ENCODE data around the gene TMEM178B.
"Not testable (repeated sequence)": the region's sequence is repeated elsewhere in the genome, so short reads cannot be mapped to it uniquely, and the experiment has no call there.

Gene TMEM178B

DNA sequence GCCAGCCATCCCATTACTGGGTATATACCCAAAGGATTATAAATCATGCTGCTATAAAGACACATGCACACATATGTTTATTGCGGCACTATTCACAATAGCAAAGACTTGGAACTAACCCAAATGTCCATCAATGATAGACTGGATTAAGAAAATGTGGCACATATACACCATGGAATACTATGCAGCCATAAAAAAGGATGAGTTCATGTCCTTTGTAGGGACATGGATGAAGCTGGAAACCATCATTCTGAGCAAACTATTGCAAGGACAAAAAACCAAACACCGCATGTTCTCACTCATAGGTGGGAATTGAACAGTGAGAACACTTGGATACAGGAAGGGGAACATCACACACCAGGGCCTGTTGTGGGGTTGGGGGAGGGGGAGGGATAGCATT lies 15.6 kb downstream of the TMEM178B start:
- H3K4me3 ChIP-seq (ENCODE audit: low read length); H3K36me3 ChIP-seq (ENCODE audit: control insufficient read depth, insufficient read depth, low read length); H3K27ac ChIP-seq (ENCODE audit: low read depth, low read length); H3K27me3 ChIP-seq (ENCODE audit: control insufficient read depth, insufficient read depth, low read length); H3K9ac ChIP-seq (ENCODE audit: low read length); H3K4me1 ChIP-seq (ENCODE audit: control insufficient read depth, insufficient read depth, low read length): not testable (repeated sequence)

- Histone ChIP-seq H3K27ac (ENCODE audit: low read depth, low read length) (no peak overlapping the region), H3K36me3 (ENCODE audit: control insufficient read depth, insufficient read depth, low read length) (no peaks in the 10 kb centered on the region), H3K27me3 (ENCODE audit: control insufficient read depth, insufficient read depth, low read length) (no peaks in the 10 kb centered on the region), H3K4me3 (ENCODE audit: low read length) (no peak overlapping the region), H3K9ac (ENCODE audit: low read length) (no peak overlapping the region), H3K4me1 (ENCODE audit: control insufficient read depth, insufficient read depth, low read length) (no peaks in the 10 kb centered on the region)
Measured at GRCh38 chr7:141094336-141095070, 20.6 kb downstream of the TMEM178B start.

DNA sequence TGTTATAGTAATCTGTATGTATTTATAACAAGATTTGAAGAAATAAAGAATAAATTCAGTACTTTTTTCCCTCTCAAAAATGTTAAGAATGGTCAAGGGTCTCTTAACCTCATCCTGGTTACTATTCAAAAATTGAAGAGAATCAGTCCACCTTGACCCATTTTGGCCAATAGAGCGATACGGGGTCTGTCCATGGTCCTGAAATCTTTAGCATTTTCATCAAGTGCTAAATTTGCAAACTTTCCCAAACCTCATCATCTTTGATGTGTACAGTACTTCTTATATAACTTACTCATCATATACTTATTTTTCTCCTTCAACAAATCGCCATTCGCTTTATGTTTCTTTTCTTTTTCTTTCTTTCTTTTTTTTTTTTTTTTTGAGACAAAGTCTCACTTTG lies 23.6 kb downstream of the TMEM178B start:
- Histone ChIP-seq H3K4me3 (ENCODE audit: low read length) (no peak overlapping the region), H3K4me1 (ENCODE audit: control insufficient read depth, insufficient read depth, low read length) (no peaks in the 10 kb centered on the region), H3K36me3 (ENCODE audit: control insufficient read depth, insufficient read depth, low read length) (no peaks in the 10 kb centered on the region), H3K27ac (ENCODE audit: low read depth, low read length) (no peak overlapping the region), H3K9ac (ENCODE audit: low read length) (no peak overlapping the region), H3K27me3 (ENCODE audit: control insufficient read depth, insufficient read depth, low read length) (no peaks in the 10 kb centered on the region)

DNA sequence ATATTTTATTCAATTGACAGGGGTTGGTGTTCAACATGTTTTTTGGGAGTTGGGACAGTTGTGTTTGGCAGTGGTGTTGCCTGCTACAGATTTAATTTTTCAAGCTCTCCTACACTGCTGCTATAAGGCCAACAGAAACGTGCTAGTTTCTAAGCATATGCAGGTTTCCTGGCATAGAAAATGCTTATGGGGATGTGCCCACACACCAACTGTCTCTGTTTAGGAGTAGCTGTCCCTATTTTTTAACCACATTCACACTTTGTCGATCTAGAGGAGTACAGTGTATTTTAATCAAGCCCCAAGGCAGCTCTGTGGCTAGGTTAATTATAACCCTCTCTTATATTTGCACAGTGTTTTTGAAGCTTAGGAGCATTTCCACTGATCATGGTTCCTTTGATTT lies 28.6 kb downstream of the TMEM178B start:
- H3K36me3 ChIP-seq (ENCODE audit: control insufficient read depth, insufficient read depth, low read length) = no peaks in the 10 kb centered on the region
- H3K27ac ChIP-seq (ENCODE audit: low read depth, low read length) = no peak overlapping the region
- H3K27me3 ChIP-seq (ENCODE audit: control insufficient read depth, insufficient read depth, low read length) = no peaks in the 10 kb centered on the region
- H3K9ac ChIP-seq (ENCODE audit: low read length) = no peak overlapping the region
- H3K4me1 ChIP-seq (ENCODE audit: control insufficient read depth, insufficient read depth, low read length) = no peaks in the 10 kb centered on the region
- no peak overlapping the region for H3K4me3 ChIP-seq (ENCODE audit: low read length)

DNA sequence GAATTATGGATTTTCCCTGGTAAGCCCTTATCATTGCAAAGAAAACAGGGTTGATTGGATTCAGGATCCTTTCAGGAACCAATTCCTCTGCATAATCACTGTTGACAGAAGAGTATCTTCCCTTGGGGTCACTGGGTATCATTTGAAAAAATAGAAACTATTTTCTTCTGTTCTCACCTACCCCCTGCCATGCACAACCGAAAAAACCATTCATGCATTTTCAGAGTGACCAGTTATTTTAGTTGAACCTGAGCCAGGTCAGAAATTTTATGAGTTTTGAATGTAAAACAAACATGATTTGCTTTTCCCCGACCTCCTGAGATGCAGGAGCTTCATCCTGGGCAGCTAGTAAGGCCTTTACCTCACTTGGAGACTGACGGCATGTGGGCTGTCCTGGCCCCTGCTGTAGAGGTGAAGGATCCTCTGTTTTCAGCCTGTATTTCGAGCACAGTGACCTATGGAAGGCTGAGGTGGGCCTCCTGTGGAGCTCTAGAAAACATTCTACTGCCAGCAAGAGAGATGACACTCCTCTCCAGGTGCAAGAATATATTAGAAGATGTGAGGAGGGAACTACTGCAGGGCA lies 30.1 kb downstream of the TMEM178B start:
- Histone ChIP-seq H3K4me1 (ENCODE audit: control insufficient read depth, insufficient read depth, low read length) (no peaks in the 10 kb centered on the region), H3K4me3 (ENCODE audit: low read length) (no peak overlapping the region), H3K9ac (ENCODE audit: low read length) (no peak overlapping the region), H3K27me3 (ENCODE audit: control insufficient read depth, insufficient read depth, low read length) (no peaks in the 10 kb centered on the region), H3K36me3 (ENCODE audit: control insufficient read depth, insufficient read depth, low read length) (no peaks in the 10 kb centered on the region), H3K27ac (ENCODE audit: low read depth, low read length) (no peak overlapping the region)

- Histone ChIP-seq H3K9ac (ENCODE audit: low read length) (no peak overlapping the region), H3K4me1 (ENCODE audit: control insufficient read depth, insufficient read depth, low read length) (no peaks in the 10 kb centered on the region), H3K27ac (ENCODE audit: low read depth, low read length) (no peak overlapping the region), H3K36me3 (ENCODE audit: control insufficient read depth, insufficient read depth, low read length) (no peaks in the 10 kb centered on the region), H3K4me3 (ENCODE audit: low read length) (no peak overlapping the region), H3K27me3 (ENCODE audit: control insufficient read depth, insufficient read depth, low read length) (no peaks in the 10 kb centered on the region)
Measured at GRCh38 chr7:141113131-141113530, 39.3 kb downstream of the TMEM178B start.

DNA sequence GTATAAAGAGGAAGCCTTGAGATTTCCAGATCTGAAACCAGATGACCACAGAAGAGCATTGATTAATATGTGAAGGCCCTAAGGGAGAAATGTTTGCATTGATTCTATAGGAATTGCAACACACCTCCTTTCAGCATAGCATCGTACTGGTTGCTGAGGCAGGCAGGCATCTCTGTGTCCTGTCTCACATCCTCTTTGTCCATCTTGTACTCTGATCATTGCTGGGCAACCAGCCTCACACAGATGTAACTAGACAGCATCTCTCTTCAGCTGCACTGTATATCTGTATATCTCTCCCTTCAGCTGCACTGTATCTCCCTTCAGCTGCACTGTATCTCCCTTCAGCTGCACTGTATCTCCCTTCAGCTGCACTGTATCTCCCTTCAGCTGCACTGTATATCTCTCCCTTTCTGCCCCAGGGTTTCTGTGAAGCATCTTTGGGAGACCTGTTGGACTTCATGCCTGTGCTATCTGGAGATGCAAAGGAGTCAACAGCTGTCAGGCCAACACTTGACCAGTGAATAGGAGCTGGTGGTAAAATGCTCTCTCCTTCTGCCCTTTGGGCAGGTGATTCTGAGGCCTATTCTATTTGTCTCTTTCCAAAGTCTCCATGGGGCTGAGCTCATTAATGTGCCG lies 40.3 kb downstream of the TMEM178B start:
- H3K36me3 ChIP-seq (ENCODE audit: control insufficient read depth, insufficient read depth, low read length) = no peaks in the 10 kb centered on the region
- no peaks in the 10 kb centered on the region for H3K27me3 ChIP-seq (ENCODE audit: control insufficient read depth, insufficient read depth, low read length)
- H3K4me3 ChIP-seq (ENCODE audit: low read length) = no peak overlapping the region
- H3K27ac ChIP-seq (ENCODE audit: low read depth, low read length) = no peak overlapping the region
- no peaks in the 10 kb centered on the region for H3K4me1 ChIP-seq (ENCODE audit: control insufficient read depth, insufficient read depth, low read length)
- H3K9ac ChIP-seq (ENCODE audit: low read length) = no peak overlapping the region

GRCh38 chr7:141115965-141116364 lies 42.1 kb downstream of the TMEM178B start:
- Histone ChIP-seq H3K4me1 (ENCODE audit: control insufficient read depth, insufficient read depth, low read length) (no peaks in the 10 kb centered on the region), H3K27ac (ENCODE audit: low read depth, low read length) (no peak overlapping the region), H3K36me3 (ENCODE audit: control insufficient read depth, insufficient read depth, low read length) (no peaks in the 10 kb centered on the region), H3K9ac (ENCODE audit: low read length) (no peak overlapping the region), H3K4me3 (ENCODE audit: low read length) (no peak overlapping the region), H3K27me3 (ENCODE audit: control insufficient read depth, insufficient read depth, low read length) (no peaks in the 10 kb centered on the region)

DNA sequence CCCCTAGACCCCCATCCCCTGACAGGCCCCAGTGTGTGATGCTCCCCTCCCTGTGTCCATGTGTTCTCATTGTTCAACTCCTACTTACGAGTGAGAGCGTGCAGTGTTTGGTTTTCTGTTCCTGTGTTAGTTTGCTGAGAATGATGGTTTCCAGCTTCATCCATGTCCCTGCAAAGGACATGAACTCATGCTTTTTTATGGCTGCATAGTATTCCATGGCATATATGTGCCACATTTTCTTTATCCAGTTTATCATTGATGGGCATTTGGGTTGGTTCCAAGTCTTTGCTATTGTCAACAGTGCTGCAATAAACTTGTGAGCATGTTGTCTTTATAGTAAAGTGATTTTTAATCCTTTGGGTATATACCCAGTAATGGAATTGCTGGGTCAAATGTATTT lies 42.8 kb downstream of the TMEM178B start:
- not testable (repeated sequence) for H3K4me1 ChIP-seq (ENCODE audit: control insufficient read depth, insufficient read depth, low read length); H3K27me3 ChIP-seq (ENCODE audit: control insufficient read depth, insufficient read depth, low read length); H3K36me3 ChIP-seq (ENCODE audit: control insufficient read depth, insufficient read depth, low read length); H3K9ac ChIP-seq (ENCODE audit: low read length); H3K4me3 ChIP-seq (ENCODE audit: low read length); H3K27ac ChIP-seq (ENCODE audit: low read depth, low read length)

DNA sequence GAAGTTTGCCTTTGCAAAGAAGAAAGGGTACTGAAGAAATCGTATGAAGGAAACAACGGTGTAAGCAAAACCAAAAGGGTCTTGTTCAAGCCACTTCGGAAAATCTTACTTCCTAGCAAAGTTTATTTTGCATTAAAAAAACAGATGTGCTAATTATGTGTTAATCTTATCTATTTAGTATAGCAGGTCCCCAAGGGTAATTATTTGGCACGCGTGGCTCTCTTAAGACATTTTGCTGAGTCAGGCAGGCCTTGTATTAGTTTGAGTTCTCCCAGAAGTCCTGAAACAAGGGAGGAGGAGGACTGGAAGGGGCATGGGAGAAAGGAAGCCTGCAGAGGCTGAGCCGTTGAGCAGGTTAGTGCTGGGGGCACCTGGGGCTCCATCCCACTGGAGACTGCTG lies 44.9 kb downstream of the TMEM178B start:
- Histone ChIP-seq H3K27me3 (ENCODE audit: control insufficient read depth, insufficient read depth, low read length) (no peaks in the 10 kb centered on the region), H3K4me3 (ENCODE audit: low read length) (no peak overlapping the region), H3K27ac (ENCODE audit: low read depth, low read length) (no peak overlapping the region), H3K4me1 (ENCODE audit: control insufficient read depth, insufficient read depth, low read length) (no peaks in the 10 kb centered on the region), H3K36me3 (ENCODE audit: control insufficient read depth, insufficient read depth, low read length) (no peaks in the 10 kb centered on the region), H3K9ac (ENCODE audit: low read length) (no peak overlapping the region)

DNA sequence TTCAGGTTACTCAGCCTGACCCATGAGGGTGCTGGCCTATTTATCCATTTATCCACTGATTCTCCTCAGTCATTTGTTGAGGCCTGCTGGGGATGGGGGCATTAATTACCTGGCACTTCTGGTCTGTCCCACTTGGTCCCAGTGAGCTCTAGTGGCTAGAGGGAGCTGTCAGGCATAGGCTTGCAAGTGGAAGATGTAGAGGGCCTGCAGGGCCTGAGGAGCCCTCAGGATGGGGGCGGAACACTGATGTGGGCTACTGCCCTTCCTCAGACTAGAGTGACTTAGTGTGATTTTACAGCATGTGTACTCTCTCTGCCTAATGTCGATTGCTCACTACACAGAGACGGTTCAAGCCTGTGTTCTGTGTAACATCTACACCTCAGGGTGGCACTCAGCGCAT lies 45.3 kb downstream of the TMEM178B start:
- no peak overlapping the region for H3K27ac ChIP-seq (ENCODE audit: low read depth, low read length)
- no peak overlapping the region for H3K9ac ChIP-seq (ENCODE audit: low read length)
- no peak overlapping the region for H3K4me3 ChIP-seq (ENCODE audit: low read length)
- H3K36me3 ChIP-seq (ENCODE audit: control insufficient read depth, insufficient read depth, low read length) = no peaks in the 10 kb centered on the region
- H3K4me1 ChIP-seq (ENCODE audit: control insufficient read depth, insufficient read depth, low read length) = no peaks in the 10 kb centered on the region
- H3K27me3 ChIP-seq (ENCODE audit: control insufficient read depth, insufficient read depth, low read length) = no peaks in the 10 kb centered on the region

DNA sequence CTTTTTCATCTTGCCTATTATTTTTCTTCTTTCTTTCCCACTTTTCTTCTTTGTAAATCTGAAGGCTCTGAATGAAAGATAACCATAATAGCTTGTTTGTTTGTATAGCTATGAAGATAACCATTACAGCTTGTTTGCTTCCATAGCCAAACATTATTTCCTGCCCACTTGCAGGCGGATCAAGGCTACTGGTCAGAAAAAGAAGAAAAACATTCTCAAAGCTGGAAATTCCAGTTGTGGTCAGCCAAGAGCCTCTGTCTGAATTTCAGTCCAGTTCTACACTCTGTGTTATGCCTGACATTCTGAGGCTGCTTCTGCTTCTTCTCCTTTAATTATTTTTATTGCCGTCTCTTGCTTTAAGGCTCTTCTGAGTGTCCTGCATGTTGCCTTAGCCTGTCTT lies 48.9 kb downstream of the TMEM178B start:
- H3K4me1 ChIP-seq (ENCODE audit: control insufficient read depth, insufficient read depth, low read length) = no peaks in the 10 kb centered on the region
- H3K36me3 ChIP-seq (ENCODE audit: control insufficient read depth, insufficient read depth, low read length) = no peaks in the 10 kb centered on the region
- H3K27ac ChIP-seq (ENCODE audit: low read depth, low read length) = no peak overlapping the region
- no peaks in the 10 kb centered on the region for H3K27me3 ChIP-seq (ENCODE audit: control insufficient read depth, insufficient read depth, low read length)
- no peak overlapping the region for H3K4me3 ChIP-seq (ENCODE audit: low read length)
- H3K9ac ChIP-seq (ENCODE audit: low read length) = no peak overlapping the region

- H3K36me3 ChIP-seq (ENCODE audit: control insufficient read depth, insufficient read depth, low read length) = no peaks in the 10 kb centered on the region
- H3K4me3 ChIP-seq (ENCODE audit: low read length) = no peak overlapping the region
- no peaks in the 10 kb centered on the region for H3K4me1 ChIP-seq (ENCODE audit: control insufficient read depth, insufficient read depth, low read length)
- no peak overlapping the region for H3K27ac ChIP-seq (ENCODE audit: low read depth, low read length)
- no peak overlapping the region for H3K9ac ChIP-seq (ENCODE audit: low read length)
- H3K27me3 ChIP-seq (ENCODE audit: control insufficient read depth, insufficient read depth, low read length) = no peaks in the 10 kb centered on the region
Measured at GRCh38 chr7:141123522-141123921, 49.7 kb downstream of the TMEM178B start.

Measured in rectal smooth muscle tissue (tissue), 1 donor.